GM12873 (cell line): Measurements from ENCODE around the gene ZNF664.

Experiments used
- TF ChIP-seq, protein P1 (sequence below): IDR thresholded peaks from 2 replicates; pipeline ENCODE4 v1.5.1; 2012; ENCODE audit warnings: low read depth, mild to moderate bottlenecking, moderate library complexity, low read length, control low read depth; ENCODE audit not compliant: insufficient read depth; ENCODE audit errors: missing control alignments

Gene ZNF664

DNA sequence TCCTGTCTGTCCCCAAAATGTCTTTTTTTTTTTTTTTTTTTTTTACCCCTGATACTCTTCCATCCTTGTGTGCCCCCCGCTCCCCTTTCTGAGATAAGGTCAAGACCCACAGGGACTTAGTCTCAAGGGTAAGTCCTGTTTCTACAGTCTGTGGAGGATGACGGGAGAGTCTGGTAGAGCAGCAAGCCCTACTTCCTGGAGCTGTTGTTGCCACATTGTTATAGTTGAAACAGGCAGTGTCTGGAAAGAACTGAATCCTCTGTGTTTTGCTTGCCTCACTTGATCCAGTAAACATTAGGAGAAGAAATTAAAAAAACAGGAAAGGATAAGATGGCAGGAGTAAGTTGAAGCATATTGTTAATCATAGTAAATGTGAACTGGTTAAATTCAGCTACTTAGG lies 45.5 kb downstream of the ZNF664 start:
- TF ChIP-seq, protein P1, sequence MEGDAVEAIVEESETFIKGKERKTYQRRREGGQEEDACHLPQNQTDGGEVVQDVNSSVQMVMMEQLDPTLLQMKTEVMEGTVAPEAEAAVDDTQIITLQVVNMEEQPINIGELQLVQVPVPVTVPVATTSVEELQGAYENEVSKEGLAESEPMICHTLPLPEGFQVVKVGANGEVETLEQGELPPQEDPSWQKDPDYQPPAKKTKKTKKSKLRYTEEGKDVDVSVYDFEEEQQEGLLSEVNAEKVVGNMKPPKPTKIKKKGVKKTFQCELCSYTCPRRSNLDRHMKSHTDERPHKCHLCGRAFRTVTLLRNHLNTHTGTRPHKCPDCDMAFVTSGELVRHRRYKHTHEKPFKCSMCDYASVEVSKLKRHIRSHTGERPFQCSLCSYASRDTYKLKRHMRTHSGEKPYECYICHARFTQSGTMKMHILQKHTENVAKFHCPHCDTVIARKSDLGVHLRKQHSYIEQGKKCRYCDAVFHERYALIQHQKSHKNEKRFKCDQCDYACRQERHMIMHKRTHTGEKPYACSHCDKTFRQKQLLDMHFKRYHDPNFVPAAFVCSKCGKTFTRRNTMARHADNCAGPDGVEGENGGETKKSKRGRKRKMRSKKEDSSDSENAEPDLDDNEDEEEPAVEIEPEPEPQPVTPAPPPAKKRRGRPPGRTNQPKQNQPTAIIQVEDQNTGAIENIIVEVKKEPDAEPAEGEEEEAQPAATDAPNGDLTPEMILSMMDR: no peak

DNA sequence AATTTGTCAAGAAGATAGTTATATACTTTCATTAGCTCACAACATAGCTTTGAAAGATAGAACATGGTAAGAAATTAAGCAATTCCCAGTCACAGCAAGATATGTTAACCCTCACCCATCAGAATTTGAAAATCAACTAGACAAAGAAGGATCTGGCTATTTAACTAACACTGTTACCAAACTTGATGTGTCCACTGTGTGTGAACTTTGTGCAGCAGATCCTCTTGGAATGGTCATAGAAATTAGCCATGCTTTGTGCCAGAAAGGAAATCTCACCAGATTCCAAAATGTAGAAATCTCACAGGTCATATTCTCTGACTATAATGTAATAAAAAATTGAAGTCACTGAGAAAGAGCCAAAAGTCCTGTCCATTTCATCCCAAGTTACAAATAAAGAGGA lies 46.1 kb downstream of the ZNF664 start:
- TF ChIP-seq, protein P1: no peak

DNA sequence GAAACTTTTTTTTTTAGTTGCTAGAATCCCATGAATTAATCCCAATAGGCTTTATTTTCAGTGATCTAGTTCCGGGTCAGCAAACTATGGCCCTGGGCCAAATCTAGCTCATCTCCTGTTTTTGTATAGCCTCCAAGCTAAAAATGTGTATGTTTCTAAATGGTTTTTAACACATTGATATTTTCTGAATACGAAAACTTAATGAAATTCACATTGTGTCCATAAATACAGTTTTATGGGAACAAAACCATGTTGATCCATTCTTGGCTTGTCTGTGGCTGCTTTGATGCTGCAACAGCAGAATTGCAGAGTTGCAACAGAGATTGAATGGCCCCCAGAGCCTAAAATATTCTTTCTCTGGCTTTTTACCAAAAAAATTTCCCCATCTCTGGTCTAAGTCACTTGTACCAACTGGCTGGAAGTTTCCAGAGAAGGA lies 47.5 kb downstream of the ZNF664 start:
- TF ChIP-seq, protein P1: no peak

DNA sequence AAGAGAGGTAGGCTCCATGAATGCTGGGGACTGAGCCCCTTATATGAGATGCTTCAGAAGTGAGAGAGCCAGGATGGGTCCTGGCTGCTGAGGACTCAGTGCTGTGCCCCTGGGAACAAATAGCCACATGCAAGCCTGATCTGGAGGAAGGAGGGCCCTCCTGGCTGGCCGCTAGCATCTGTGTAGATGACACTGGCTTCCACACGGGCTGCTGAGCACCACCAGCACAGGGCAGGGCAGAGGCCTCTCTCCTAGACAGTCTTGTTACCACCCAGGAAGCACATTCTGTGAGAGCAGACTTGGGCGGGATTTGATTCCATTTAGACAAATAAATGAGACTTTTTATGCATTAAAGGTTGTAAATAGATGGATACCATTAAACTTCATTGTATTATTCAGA lies 48.0 kb downstream of the ZNF664 start:
- TF ChIP-seq, protein P1: no peak

DNA sequence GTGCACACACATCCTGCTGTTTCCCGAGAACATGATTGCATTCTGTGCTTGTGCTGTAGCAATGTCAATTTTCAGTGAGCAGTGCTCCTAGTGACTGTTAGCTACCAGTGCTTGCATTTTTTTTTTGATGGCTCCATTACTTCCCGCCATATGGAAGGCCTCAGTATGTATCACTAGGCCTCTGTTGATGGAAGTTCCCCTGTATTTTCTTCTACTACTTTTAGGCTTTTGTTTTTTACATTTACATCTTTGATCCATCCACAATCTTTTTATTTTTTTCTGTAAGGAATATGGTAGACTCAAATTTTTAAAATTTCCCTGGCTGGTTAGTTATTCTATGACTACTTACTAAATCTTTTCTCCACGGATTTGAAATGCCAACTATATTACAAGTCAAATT lies 49.1 kb downstream of the ZNF664 start:
- TF ChIP-seq, protein P1: no peak

DNA sequence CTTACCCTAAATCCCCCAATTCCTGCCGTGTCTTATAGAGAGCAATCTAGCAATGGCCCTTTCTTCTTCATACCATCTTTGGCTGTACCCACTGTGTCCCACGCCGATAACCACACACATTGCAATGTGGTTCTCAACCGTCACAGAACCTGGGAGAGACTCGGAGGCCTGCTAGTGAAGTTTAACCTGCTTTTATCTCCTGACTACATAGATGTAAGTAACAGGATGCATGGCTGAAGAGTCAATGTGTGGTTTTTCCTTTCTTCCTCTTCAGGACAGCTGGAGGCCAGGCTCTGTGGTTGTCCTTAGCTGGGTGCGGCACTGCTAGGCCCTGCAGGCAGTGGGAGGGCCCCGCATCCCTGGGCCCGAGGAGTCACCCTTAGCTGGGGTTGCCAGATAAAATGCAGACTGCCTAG lies 51.3 kb downstream of the ZNF664 start:
- TF ChIP-seq, protein P1: no peak

DNA sequence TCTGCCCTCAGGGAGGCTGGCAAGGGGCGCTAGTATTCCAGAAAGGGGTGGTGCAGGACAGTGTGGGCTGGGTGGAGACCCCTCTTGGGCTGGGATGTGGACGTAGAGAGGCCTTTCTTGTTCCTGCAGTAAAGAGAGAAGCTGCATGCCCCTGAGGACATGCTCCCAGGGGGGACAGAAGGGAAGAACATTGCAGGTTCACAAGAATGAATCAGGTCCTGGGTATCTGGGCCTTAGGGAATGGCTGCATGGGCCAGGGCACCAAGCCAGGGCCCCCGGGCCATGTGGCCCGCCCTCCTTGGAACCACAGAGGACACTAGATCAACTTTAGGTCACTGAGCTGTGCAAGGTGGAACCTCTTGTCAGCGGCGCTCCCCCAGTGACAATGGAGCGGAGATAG lies 51.8 kb downstream of the ZNF664 start:
- TF ChIP-seq, protein P1: no peak
